Neural cell (in vitro differentiated cells): ENCODE data around the gene GMDS. TPM values are rescaled to one million over a fixed set of nuclear protein-coding genes. Genes with fewer than 3 reads are reported as not detected.

ENCODE experiments used
- H2AFZ ChIP-seq: fragments of 200-600, 300-800 bp; sonication (generic), shearing (Covaris generic); 2 replicates; pipeline ENCODE4 v1.6.0; 2014; ENCODE audit warnings: low read depth, mild to moderate bottlenecking, antibody characterized with exemption, low read length, moderate library complexity
- H3F3A ChIP-seq: fragments of 200-600 bp; shearing (Covaris generic); 2 replicates; pipeline ENCODE4 v1.6.1; 2016; ENCODE audit warnings: mild to moderate bottlenecking, moderate library complexity, mixed read lengths, antibody characterized with exemption, low read length; ENCODE audit not compliant: insufficient read depth, poor library complexity, severe bottlenecking
- H3K27ac ChIP-seq: fragments of 200-600, 300-800 bp; sonication (generic), shearing (Covaris generic); 2 replicates; pipeline ENCODE4 v1.5.1; 2014; ENCODE audit warnings: mild to moderate bottlenecking, low read length, moderate library complexity
- H3K27me3 ChIP-seq: fragments of 300-800, 200-600 bp; sonication (generic), shearing (Covaris generic); 2 replicates; pipeline ENCODE4 v1.6.0; 2014; ENCODE audit warnings: mild to moderate bottlenecking, low read depth, low read length, moderate library complexity; ENCODE audit not compliant: insufficient read depth
- H3K36me3 ChIP-seq: fragments of 300-800, 200-600 bp; sonication (generic), shearing (Covaris generic); 2 replicates; pipeline ENCODE4 v1.5.1; 2014; ENCODE audit warnings: mild to moderate bottlenecking, antibody characterized with exemption, low read length, moderate library complexity; ENCODE audit not compliant: insufficient read depth
- H3K4me2 ChIP-seq: fragments of 300-800, 200-600 bp; sonication (generic), shearing (Covaris generic); 2 replicates; pipeline ENCODE4 v1.6.0; 2014; ENCODE audit warnings: mild to moderate bottlenecking, low read length
- H3K4me3 ChIP-seq: fragments of 300-800, 200-600 bp; sonication (generic), shearing (Covaris generic); 2 replicates; pipeline ENCODE4 v1.5.1; 2014; ENCODE audit warnings: mild to moderate bottlenecking, low read length, moderate library complexity
- H3K79me2 ChIP-seq: fragments of 200-600 bp; shearing (Covaris generic); replicated peaks from 2 replicates; pipeline ENCODE4 v1.6.0; 2014; ENCODE audit warnings: mild to moderate bottlenecking, low read length, moderate library complexity; ENCODE audit not compliant: insufficient read depth
- H3K9ac ChIP-seq: fragments of 300-800, 200-600 bp; sonication (generic), shearing (Covaris generic); 2 replicates; pipeline ENCODE4 v1.6.1; 2016; ENCODE audit warnings: mild to moderate bottlenecking, low read length, mixed read lengths
- H3K9me2 ChIP-seq: fragments of 200-600 bp; shearing (Covaris generic); 2 replicates; pipeline ENCODE4 v1.6.1; 2016; ENCODE audit warnings: mild to moderate bottlenecking, low read length, mixed read lengths; ENCODE audit not compliant: insufficient read depth
- H3K9me3 ChIP-seq: fragments of 200-600, 300-800 bp; sonication (generic), shearing (Covaris generic); 2 replicates; pipeline ENCODE4 v1.6.1; 2016; ENCODE audit warnings: mild to moderate bottlenecking, mixed run types, low read length, moderate library complexity, mixed read lengths
- H4K20me1 ChIP-seq: fragments of 200-600 bp; shearing (Covaris generic); 2 replicates; pipeline ENCODE4 v1.6.1; 2016; ENCODE audit warnings: mild to moderate bottlenecking, mixed run types; ENCODE audit not compliant: insufficient read depth
- EP300 ChIP-seq: fragments of 450-650 bp; conservative IDR thresholded peaks from 2 replicates; pipeline ENCODE4 v1.6.1; 2014; ENCODE audit warnings: antibody characterized with exemption, mild to moderate bottlenecking, moderate library complexity; ENCODE audit not compliant: poor library complexity, severe bottlenecking
- EZH2 ChIP-seq: fragments of 200-600, 300-800 bp; shearing (Covaris generic), sonication (generic); IDR thresholded peaks from 2 replicates; pipeline ENCODE4 v1.6.1; 2014; ENCODE audit warnings: antibody characterized with exemption, low read length, borderline replicate concordance, mild to moderate bottlenecking; ENCODE audit not compliant: insufficient read depth, poor library complexity, severe bottlenecking
- MXI1 ChIP-seq: fragments of 450-650 bp; conservative IDR thresholded peaks from 2 replicates; pipeline ENCODE4 v1.6.1; 2014; ENCODE audit warnings: antibody characterized with exemption, mild to moderate bottlenecking; ENCODE audit not compliant: poor library complexity, severe bottlenecking
- POLR2AphosphoS5 ChIP-seq: IDR thresholded peaks from 2 replicates; pipeline ENCODE4 v1.6.1; 2012
- RAD21 ChIP-seq: fragments of 450-650 bp; conservative IDR thresholded peaks from 2 replicates; pipeline ENCODE4 v1.6.1; 2014; ENCODE audit warnings: antibody characterized with exemption, mild to moderate bottlenecking, moderate library complexity
- SMC3 ChIP-seq: fragments of 450-650 bp; conservative IDR thresholded peaks from 2 replicates; pipeline ENCODE4 v1.6.1; 2014; ENCODE audit warnings: antibody characterized with exemption, mild to moderate bottlenecking, moderate library complexity; ENCODE audit not compliant: poor library complexity
- TAF1 ChIP-seq: IDR thresholded peaks from 2 replicates; pipeline ENCODE4 v1.6.1; 2012; ENCODE audit warnings: low read depth
- polyA plus RNA-seq: library from polyadenylated mRNA; depleted of rRNA; stranded (reverse); fragments of >200 nt; gene quantifications from 2 replicates; pipeline ENCODE4 v1.2.3, GENCODE V29; 2014
- TF ChIP-seq, protein P1 (sequence below): fragments of 450-650 bp; IDR thresholded peaks from 2 replicates; pipeline ENCODE4 v1.5.1; 2014; ENCODE audit warnings: antibody characterized with exemption, mild to moderate bottlenecking, moderate library complexity; ENCODE audit not compliant: poor library complexity, severe bottlenecking
- TF ChIP-seq, protein P2 (sequence below): IDR thresholded peaks from 2 replicates; pipeline ENCODE4 v1.6.1; 2012; ENCODE audit warnings: borderline replicate concordance

GMDS gene
- polyA plus RNA-seq, 1 donor from 2014 or later, result 11.4 TPM

DNA sequence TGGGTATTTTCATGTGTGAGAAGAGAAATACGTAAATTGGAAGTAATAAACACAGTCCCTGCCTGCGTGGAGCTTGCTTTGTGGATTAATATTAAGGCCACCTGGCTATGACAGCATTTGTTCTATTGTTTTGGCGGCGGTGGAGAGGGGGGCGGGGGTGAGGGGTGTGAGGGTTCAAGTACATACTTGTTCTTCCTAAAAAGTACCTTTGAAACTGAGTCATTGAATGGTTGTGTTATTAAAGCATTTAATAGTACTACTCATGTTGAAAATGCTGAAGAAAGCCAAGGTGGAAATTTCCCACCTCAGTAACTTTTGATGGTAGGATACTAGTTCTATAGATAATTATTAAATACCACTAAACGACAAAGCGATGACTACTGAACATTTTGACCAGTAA is 540.7 kb downstream of the GMDS start:
- H3K9me2 ChIP-seq, result no peaks in the 10 kb centered on the region
- no peak overlapping the region for H3K4me2 ChIP-seq
- H3K27ac ChIP-seq, result no peak overlapping the region
- no peaks in the 10 kb centered on the region for H3K9me3 ChIP-seq
- H4K20me1 ChIP-seq, result no peaks in the 10 kb centered on the region
- no peak overlapping the region for H3K4me3 ChIP-seq
- TF ChIP-seq EP300 (no peak), TAF1 (no peak), RAD21 (no peak), MXI1 (no peak), EZH2 (no peak), POLR2AphosphoS5 (no peak), SMC3 (no peak)
- TF ChIP-seq, protein P1, sequence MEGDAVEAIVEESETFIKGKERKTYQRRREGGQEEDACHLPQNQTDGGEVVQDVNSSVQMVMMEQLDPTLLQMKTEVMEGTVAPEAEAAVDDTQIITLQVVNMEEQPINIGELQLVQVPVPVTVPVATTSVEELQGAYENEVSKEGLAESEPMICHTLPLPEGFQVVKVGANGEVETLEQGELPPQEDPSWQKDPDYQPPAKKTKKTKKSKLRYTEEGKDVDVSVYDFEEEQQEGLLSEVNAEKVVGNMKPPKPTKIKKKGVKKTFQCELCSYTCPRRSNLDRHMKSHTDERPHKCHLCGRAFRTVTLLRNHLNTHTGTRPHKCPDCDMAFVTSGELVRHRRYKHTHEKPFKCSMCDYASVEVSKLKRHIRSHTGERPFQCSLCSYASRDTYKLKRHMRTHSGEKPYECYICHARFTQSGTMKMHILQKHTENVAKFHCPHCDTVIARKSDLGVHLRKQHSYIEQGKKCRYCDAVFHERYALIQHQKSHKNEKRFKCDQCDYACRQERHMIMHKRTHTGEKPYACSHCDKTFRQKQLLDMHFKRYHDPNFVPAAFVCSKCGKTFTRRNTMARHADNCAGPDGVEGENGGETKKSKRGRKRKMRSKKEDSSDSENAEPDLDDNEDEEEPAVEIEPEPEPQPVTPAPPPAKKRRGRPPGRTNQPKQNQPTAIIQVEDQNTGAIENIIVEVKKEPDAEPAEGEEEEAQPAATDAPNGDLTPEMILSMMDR, result no peak
- TF ChIP-seq, protein P2, sequence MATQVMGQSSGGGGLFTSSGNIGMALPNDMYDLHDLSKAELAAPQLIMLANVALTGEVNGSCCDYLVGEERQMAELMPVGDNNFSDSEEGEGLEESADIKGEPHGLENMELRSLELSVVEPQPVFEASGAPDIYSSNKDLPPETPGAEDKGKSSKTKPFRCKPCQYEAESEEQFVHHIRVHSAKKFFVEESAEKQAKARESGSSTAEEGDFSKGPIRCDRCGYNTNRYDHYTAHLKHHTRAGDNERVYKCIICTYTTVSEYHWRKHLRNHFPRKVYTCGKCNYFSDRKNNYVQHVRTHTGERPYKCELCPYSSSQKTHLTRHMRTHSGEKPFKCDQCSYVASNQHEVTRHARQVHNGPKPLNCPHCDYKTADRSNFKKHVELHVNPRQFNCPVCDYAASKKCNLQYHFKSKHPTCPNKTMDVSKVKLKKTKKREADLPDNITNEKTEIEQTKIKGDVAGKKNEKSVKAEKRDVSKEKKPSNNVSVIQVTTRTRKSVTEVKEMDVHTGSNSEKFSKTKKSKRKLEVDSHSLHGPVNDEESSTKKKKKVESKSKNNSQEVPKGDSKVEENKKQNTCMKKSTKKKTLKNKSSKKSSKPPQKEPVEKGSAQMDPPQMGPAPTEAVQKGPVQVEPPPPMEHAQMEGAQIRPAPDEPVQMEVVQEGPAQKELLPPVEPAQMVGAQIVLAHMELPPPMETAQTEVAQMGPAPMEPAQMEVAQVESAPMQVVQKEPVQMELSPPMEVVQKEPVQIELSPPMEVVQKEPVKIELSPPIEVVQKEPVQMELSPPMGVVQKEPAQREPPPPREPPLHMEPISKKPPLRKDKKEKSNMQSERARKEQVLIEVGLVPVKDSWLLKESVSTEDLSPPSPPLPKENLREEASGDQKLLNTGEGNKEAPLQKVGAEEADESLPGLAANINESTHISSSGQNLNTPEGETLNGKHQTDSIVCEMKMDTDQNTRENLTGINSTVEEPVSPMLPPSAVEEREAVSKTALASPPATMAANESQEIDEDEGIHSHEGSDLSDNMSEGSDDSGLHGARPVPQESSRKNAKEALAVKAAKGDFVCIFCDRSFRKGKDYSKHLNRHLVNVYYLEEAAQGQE, result no peak
- H3K79me2 ChIP-seq, result no peaks in the 10 kb centered on the region
- no peak overlapping the region for H2AFZ ChIP-seq
- no peaks in the 10 kb centered on the region for H3F3A ChIP-seq
- no peaks in the 10 kb centered on the region for H3K27me3 ChIP-seq
- H3K36me3 ChIP-seq, result no peaks in the 10 kb centered on the region
- H3K9ac ChIP-seq, result no peak overlapping the region

DNA sequence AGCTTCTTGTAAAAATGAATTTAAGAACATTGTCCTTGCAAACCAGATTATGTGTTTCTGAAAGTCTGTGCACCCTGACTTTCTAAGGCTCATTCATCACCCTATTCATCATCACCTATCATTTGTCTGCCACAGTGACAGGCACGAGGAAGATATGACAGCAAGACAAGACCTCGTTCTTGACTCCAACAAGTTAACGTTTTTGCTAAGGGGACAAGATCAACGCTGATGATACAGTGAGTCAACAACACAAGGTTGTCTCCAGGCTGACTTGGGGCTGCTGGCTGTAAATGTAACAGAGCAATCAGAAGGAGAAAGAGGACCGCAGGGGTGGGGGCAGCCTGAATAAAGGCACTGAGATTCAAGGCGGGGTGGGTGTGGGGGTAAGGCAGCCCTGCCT is 541.5 kb downstream of the GMDS start:
- no peaks in the 10 kb centered on the region for H3K27me3 ChIP-seq
- no peak overlapping the region for H3K9ac ChIP-seq
- no peak overlapping the region for H3K4me2 ChIP-seq
- no peak overlapping the region for H2AFZ ChIP-seq
- no peaks in the 10 kb centered on the region for H3K79me2 ChIP-seq
- no peak overlapping the region for H3K27ac ChIP-seq
- H3F3A ChIP-seq, result no peaks in the 10 kb centered on the region
- no peaks in the 10 kb centered on the region for H4K20me1 ChIP-seq
- TF ChIP-seq RAD21, result no peak
- no peaks in the 10 kb centered on the region for H3K36me3 ChIP-seq
- H3K9me2 ChIP-seq, result no peaks in the 10 kb centered on the region
- H3K9me3 ChIP-seq, result no peaks in the 10 kb centered on the region
- no peak overlapping the region for H3K4me3 ChIP-seq
